Stimulated activated CD4-positive, alpha-beta T cell treated with anti-CD3 and anti-CD28 coated beads, Interleukin-4, amount 100 ng/mL, for 48 hours (primary cell): ENCODE results near the gene ASPG.

ENCODE experiments used
- DNase-seq, 2 donors: peaks; one replicate each; pipeline ENCODE4 v3.0.0-alpha.2; 2020; ENCODE audit warnings: low read depth in 2 of 2

The ASPG gene

GRCh38 chr14:104105071-104105821, 19.7 kb downstream of the ASPG start:
- no peak for DNase-seq

DNA sequence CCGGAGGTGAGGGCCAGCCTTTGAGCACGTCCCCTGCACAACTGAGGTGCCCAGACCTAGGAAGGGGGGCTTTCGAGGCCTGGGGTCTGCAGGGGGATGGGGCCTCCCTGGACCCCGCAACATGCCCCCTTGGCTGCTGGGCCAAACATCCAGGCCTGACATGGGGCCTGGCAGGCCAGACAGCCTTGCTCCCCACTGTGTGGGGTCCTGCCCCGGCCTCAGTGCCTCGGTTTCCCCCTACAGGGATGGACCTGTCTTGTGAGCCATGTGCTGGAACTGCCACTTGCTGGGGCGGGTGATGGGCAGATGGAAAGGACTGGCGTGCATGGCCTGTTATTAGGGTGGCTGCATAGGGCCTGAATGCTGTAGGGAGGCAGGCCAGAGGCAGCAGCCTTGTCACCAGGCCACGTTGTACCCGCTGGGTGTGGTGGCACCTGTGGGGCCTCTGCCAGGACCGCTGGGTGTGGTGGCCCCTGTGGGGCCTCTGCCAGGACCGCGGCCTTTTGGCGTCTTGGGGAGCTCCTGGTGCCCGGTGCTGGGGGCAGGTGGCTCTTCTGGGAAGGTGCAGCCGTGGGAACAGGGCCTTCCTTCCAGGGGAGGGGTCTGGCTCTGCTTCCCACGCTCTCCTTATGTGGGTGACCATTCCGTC, 20.4 kb downstream of the ASPG start:
- DNase-seq = no peak

DNA sequence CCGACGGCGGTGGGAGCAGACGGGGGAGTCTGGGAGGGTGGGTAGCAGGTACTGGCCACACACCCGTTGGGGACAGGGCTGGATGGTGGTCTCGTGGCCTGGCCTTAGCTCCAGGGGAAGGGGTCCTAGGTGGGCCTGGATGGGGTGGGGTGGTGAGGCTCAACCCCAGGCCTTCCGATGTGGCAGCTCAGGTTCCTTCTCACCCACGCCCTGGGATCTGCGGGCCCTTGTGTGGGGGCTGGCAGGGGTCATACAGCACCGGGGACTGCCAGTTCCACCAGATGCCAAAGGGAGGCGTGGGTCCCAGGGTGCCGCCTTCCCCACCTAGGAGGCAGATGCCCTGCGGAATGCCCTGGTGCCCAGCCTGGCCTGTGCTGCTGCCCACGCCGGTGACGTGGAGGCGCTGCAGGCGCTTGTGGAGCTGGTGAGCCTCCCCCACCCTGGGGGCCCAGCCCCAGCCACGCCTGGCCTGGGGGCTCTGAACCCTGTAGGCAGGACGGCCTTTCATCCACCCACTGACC, 21.0 kb downstream of the ASPG start:
- no peak for DNase-seq

- DNase-seq = no peak
These were observed 21.6 kb downstream of the ASPG start for GRCh38 chr14:104107101-104107581.

GRCh38 chr14:104107611-104108569, 22.4 kb downstream of the ASPG start:
- no peak for DNase-seq

DNA sequence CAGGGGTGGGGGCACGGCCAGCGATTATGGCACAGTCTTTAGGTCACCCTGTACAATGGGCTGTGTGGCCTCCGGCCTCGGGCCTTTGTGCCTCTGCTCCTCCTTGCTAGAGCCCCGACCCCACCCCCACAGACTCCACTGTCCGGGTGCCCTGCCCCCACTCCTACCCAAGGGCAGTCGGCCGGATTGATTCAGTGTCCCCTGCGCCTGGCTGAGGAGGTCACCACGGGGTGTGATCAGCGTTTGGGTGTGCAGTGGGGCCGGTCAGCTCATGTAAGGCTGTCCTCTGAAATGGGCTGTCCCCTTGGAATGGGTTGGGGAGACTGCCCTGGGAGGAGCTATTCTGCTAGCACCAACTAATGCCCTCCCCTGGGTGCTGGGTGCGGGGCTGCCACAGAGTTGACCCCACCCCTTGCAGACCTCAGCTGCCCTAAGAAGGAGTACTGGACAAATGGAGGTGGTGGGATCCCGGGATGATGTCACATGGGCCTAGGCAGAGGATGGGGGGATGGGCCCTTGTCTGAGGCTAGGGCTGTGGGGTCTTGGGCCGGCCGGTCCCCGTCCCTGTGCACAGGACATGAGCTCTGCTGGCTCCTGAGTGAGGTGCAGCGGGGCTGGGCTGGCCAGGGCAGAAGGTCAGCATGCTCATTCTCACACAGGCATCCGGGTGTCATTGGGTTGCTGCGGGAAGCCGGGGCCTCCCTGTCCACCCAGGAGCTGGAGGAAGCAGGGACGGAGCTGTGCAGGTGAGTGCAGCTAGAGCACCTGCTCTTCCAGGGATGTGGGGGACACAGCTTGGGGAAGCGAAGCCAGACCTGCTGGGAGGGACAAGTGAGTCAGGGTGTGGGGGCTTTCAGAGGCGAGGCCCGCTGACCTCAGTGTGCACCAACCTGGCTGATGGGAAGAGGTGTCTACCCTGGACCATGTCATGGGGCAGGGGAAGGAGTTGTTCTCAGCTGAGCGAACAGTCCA, 23.4 kb downstream of the ASPG start:
- DNase-seq = no peak

- no peak for DNase-seq
These were observed 24.3 kb downstream of the ASPG start for GRCh38 chr14:104109731-104110361.

DNA sequence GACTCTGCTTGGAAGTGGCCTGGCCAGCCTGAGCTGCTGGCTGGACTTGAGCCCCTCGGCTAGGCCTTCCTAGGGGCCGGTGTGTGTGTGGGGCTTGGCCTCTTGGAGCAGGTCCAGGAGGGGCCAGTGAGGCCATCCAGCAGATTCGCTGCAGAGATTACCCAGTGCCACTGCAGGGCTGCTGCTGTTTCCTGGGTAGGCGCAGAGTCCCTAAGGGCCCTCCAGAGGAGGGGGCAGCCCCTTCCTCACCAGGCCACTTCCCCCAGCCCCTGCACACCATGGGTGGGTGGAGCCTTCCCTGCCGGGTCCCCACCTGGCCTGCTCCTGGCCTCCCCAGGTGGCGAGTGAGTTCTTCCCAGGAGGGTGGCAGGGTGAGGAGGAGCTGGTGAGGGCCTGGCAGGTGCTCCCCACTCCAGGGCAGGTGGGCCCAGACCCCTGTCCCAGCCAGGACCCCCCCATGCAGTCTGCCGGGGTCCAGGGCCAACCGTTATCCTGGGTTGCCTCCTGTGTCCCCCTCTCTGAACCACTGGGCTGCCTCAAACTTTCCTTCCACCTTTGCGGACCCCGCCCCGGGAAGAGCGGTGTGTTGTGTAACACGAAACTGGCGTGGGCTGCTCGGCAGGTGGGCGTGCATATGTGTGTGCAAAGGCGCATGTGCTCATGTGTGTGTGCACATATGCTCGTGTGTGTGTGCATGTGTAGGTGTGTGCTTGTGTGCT, 25.1 kb downstream of the ASPG start:
- DNase-seq = no peak

DNA sequence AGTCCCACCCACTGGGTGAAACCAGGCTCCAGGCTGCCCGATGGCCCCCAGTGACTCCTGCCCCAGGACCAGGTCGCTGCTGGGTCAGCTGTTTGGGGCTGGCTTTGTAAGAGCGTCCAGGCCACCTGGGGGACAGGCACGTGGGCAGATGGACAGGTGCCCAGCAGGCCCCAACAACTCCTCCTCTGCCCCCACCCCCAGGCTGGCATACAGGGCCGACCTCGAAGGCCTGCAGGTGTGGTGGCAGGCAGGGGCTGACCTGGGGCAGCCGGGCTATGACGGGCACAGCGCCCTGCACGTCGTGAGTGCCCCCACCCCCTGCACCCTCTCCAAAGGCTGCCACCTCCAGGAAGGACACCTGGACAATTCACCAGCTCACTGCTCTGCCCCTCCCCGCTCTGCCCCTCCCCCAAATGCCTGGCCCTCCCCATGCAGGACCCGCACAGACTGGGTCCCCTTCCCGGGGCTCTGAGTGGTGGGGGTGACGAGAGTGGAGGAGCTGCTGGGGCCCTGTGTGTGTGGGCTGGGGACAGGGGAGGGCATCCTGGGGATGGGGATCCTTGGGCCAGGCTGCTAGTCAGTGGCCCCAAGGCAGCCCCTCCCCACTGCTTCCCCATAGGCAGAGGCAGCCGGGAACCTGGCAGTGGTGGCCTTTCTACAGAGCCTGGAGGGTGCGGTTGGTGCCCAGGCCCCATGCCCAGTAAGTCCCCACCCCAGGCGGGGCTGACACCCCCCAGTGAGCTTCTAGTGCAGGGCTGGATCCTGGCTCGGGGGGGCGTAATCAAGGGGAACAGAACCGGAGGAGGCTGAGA, 26.0 kb downstream of the ASPG start:
- DNase-seq = no peak

DNA sequence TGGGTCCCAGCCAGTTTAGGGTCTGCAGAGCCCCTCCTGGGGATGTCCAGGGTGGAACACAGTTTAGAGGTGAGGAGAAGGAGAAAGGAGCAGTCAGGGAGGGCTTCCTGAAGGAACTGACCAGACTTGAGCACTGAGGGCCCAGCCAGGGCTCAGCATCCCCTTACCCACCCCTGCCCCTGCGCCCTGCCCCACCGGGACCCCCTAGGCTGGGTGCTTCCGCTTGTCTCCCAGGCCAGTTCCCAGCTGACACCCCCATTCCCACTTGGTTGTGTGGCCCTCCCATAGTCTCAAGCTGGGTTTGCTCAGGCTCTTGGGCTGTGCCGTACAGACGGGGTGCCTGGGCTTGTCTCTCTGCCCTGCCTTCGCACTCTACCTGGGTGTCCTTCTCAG, 26.6 kb downstream of the ASPG start:
- DNase-seq = no peak

DNA sequence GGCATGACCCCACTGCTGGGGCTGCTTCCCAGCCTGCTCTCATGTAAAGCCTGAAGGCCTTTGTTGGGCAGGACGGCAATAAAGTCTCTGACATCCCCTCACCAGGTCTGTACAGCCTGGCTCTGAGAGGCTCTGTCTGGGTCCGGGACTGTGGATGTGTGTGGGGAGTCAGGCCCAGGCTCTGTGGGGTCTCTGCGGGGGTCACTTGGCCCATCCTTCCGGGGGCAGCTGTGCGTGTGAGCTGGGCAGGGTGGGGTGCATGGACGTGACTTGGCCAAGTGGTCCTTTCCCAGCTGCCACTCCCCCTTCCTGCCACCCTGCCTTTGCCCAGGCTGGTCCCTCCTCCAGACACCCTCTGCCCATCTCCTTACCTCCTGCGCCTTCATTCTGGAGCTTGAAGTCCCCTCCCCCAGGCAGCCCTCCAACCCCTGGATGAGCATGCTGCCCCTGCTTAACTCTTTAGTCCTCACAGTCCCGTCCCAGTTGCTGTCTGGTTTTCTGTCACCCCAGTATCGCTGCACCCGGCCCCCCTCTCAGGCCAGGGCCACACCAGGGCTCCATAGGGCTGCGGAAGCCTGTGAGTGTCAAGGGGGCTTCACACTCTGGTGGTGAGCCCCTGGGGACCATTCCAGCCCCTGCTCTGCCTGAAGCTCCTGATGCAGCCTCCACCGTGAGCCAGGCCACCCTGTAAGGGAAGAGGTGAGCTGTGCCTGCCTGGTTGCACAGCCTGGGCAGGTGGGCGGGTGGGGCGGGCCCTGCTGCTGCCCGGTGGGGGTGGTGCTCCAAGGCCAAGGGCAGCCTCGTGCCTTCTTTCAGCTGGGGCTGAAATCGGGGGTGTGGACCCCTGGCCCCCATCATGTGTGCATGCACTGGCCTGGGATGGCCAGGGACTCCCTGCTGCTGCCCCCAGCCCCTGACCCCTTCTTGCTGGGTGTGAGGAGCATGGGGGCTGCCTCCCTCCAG, 27.4 kb downstream of the ASPG start:
- DNase-seq = no peak

DNA sequence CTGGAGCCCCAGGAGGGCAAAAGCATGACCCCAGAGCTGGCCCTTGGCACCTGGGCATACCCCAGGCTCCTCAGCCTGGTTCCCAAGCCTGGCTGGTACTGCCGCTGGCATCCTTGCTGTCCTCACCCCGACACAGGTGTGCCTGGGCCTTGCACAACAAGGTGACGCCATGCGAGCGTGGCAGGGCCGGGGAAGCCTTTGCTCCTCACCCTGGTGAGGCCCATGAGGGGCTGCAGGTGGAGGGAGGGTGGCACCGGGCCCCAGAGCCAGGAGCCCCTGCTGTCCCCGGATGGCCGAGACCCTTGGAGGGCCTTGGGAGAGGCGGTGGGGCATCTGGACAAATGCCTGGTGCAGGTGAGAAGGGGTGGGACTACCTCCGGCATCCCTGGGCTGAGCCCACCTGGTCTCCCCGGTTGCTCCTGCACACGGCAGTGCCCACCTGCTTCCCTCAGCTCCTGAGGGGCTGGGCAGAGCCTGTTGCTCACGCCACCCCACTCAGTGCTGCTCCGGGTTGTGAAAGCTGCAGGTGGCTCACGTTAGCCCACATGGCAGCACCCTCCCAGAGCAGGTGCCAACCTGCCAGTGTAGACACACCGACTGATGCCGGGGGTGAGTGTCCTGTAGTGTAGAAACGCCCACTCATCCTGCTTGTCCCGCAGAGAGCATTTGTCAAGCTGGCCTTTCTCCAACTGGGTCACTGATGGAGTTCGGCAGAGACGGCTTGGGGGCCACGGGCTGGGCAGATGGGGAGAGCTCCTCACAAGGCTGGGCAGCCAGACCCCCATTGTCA, 28.3 kb downstream of the ASPG start:
- no peak for DNase-seq

- no peak for DNase-seq
These were observed 29.1 kb downstream of the ASPG start for GRCh38 chr14:104114421-104115130.

GRCh38 chr14:104115131-104115600, 29.7 kb downstream of the ASPG start:
- no peak for DNase-seq

DNA sequence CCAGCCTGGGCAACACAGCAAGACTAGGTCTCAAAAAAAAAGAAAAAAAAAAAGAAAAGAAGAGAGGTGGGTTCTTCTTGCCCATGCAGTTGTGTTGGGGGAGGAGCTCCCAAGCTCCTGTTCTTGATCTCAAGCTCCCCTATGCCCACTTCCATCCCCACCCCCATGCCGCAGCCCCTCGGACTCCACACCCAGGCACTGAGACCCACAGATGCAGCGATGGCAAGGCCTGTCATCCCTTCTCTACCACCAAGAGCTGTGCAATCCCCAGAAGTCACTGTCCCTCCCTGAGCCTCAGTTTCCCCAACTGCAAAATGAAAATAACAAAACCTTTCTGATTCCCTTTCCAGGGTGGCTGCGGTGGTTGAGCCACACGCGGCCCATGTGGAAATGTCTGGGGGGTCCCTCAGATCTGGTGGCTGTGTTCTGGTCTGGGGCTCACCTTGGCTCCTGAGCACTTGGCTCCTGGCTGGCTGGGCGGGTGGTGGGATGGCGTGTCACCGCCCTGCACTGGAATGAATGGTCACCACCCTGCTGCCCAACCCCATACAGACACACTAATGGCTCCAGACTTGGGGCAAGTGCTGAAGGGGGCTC, 30.3 kb downstream of the ASPG start:
- DNase-seq = no peak
